GM13977 (cell line): ENCODE data around the gene GLT6D1.

Source experiments
- DNase-seq: peaks from one replicate; pipeline ENCODE4 v3.0.0; 2012; ENCODE audit warnings: low spot score
- in situ Hi-C: fragments of 300-500 bp; cut with MboI; formaldehyde crosslinking; loops from one replicate; pipeline ENCODE4 v1.12.0; 2022; ENCODE audit warnings: low sequenced_read_pairs, low pct_unique_long_range_greater_than_20kb, mixed read lengths, inconsistent platforms; ENCODE audit not compliant: unreplicated experiment
- TF ChIP-seq, protein P1 (sequence below): IDR thresholded peaks from 2 replicates; pipeline ENCODE4 v1.5.1; 2012; ENCODE audit warnings: mild to moderate bottlenecking, control low read depth; ENCODE audit not compliant: insufficient read depth; ENCODE audit errors: extremely low read depth, missing control alignments

The GLT6D1 gene

DNA sequence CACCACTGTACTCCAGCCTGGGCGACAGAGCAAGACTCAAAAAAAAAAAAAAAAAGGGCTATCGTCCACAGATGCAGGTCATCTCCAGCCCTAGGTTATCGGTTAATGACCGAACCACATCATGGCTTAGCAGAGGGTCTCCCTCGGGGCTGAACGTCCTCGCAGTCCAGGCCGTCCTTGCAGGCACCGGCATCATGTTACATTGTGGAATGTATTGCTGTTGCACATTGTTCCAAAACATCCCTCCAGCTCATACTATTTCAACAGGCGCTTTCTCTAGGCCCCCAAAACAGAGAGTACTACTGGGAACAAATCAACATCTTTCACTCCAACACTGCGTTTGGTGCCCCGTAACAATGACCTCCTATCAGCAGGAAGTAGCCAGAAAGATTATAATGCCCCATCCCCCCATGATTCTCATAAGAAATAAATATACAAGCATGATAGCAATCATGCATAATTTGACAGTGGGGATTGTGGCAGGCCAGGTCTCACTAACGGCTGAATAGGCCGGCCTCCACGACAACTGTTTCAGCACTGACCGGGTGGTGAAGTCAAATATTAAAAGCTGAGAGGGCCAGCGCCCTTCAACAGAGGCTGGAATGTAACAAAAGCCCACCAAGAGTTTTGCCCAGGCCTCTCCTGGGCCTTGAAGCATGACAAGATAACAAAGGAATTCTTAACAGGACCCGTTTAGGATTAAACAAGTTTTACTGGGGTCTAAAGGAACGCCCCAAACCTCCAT lies 22.6 kb upstream of the GLT6D1 start:
- in situ Hi-C loops = no loop called here
- TF ChIP-seq, protein P1, sequence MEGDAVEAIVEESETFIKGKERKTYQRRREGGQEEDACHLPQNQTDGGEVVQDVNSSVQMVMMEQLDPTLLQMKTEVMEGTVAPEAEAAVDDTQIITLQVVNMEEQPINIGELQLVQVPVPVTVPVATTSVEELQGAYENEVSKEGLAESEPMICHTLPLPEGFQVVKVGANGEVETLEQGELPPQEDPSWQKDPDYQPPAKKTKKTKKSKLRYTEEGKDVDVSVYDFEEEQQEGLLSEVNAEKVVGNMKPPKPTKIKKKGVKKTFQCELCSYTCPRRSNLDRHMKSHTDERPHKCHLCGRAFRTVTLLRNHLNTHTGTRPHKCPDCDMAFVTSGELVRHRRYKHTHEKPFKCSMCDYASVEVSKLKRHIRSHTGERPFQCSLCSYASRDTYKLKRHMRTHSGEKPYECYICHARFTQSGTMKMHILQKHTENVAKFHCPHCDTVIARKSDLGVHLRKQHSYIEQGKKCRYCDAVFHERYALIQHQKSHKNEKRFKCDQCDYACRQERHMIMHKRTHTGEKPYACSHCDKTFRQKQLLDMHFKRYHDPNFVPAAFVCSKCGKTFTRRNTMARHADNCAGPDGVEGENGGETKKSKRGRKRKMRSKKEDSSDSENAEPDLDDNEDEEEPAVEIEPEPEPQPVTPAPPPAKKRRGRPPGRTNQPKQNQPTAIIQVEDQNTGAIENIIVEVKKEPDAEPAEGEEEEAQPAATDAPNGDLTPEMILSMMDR = no peak
- no peak for DNase-seq

DNA sequence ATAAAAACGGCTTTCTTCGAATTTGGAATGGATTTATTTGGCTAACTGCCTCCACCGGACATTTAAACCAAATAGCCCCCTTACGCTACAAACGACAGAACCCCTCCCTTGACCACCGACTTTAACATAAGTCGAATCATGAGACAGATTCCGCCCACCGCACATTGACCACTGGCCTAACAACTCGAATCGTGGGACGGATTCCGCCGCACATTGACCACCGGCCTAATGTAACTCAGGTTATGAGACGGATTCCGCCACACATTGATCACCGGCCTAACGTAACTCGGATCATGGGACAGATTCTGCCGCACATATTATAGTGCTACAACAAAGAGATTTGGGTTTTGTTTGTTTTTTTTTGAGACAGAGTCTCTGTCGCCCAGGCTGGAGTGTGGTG lies 21.1 kb upstream of the GLT6D1 start:
- in situ Hi-C loops = no loop called here
- DNase-seq = no peak
- TF ChIP-seq, protein P1 = no peak

DNA sequence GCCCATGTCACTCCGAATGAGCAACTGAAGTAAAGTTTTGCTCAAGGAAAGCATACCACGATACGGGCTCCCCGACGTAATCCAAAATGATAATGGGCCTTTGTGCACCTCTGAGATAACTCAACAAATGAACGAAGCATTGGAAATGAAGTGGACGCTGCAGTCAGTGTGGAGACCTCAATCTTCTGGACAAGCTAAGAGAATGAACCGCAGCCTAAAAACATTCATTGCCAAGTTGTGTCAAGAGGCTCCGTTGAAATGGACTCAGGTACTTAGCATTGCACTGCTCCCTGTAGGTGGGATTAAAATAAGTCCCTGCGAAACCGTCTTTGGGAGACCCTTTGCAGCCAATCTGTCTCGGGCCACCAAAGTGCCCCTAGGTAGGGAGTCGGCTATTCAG lies 19.9 kb upstream of the GLT6D1 start:
- TF ChIP-seq, protein P1 = no peak
- in situ Hi-C loops = no loop called here
- DNase-seq = no peak

DNA sequence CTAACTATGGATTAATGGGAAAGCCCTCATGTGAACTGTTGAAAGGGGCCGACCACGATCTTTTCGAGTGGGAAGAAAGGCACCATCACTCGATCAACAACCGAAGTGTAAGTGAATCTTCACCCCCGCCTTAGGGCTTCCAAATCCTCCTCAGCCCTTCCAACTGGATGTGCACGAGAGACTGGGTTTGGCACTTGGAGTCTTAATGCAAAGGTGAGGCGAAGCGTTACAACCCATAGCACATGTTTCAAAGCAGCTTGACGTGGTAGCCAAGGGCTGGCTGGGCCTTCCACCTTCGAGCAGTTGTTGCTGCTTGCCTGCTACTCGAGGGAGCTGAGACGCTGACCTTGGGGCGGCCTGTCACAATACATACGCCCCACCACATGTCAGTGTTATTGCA lies 18.1 kb upstream of the GLT6D1 start:
- in situ Hi-C loops = no loop called here
- DNase-seq = no peak
- TF ChIP-seq, protein P1 = no peak

DNA sequence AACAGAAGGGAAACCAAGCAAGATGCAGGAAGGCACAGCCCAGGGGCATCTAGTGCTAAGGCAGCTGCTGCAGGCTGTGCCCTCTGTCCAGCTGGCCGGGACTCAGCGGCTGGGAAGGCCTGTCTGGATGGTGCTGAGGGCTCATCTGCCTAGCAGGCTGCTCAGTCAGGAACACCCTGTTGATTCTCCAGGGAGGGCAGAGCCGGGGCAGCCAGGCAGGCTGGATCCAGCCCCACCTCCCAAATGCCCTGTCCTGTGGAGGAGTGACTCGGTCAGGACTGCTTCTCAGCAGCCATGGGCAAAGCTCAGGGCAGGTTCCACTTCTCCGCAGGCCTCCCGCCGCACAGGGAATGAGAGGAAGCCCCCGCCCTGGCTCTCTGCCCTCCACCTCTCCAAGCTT lies 16.0 kb upstream of the GLT6D1 start:
- TF ChIP-seq, protein P1 = no peak
- no peak for DNase-seq
- in situ Hi-C loops = no loop called here

DNA sequence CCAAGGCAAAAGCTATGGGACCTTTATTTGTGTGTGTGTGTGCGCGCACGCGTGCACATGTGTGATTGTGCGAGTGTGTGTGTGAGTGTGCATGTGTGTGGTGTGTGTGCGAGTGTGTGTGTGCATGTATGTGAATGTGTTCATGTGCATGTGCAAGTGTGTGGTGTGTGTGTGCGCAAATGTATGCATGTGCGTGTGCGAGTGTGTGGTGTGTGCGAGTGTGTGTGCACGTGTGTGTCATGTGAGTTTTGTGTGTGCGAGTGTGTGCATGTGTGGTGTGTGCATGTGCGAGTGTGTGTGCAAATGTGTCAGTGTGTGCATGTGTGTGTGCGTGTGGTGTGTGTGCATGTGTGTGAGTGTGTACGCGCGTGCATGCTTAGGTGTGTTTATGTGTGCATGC lies 11.1 kb upstream of the GLT6D1 start:
- no peak for DNase-seq
- TF ChIP-seq, protein P1 = no peak
- in situ Hi-C loops = no loop called here
